Inferior parietal cortex (tissue), 1 donor: ENCODE data around the gene PCP4L1.
"Not testable (repeated sequence)": the region's sequence is repeated elsewhere in the genome, so short reads cannot be mapped to it uniquely, and the experiment has no call there.

Experiments
- DNase-seq: peaks from one replicate; pipeline ENCODE4 v3.0.0-alpha.2; 2016; ENCODE audit errors: extremely low spot score

PCP4L1 gene

DNA sequence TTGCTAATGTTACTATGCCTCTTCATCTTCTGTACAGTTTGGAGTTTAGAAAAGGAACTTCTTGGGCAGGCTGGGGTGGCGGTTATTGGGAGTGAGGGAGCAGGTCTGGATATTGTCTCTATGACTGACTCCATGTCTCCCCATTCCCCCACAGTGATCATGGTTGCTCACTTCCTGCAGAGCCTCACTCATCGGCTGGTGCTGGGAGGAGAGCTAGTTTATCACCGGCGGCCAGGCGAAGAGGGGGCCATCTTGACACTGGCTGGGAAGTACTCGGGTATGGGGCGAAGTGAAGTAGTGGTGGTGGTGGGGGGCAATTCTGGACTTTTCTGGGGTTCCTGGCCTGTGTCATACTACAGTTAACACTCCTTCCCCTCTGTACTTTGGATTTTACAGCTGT lies 30.5 kb upstream of the PCP4L1 start:
- DNase-seq = no peak

DNA sequence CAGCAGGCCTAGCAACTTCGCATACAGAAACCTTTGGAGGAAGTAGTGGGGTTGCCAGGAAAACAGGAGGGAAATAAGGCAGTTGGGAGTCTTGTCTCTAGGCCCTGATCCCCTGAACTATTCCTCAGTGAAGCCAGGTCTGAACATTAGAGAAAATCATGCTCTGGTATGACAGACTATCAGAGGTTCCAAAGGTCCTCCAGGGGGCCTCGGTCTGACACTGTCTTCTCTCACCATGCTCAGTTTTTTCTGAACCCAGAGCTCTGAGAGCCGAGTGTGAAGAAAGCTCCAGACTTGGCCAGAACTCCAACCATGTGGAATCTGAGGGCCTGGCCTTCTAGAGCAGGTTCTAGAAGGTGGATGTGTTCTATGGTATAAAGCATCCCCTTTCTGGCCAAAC lies 28.6 kb upstream of the PCP4L1 start:
- DNase-seq = no peak

DNA sequence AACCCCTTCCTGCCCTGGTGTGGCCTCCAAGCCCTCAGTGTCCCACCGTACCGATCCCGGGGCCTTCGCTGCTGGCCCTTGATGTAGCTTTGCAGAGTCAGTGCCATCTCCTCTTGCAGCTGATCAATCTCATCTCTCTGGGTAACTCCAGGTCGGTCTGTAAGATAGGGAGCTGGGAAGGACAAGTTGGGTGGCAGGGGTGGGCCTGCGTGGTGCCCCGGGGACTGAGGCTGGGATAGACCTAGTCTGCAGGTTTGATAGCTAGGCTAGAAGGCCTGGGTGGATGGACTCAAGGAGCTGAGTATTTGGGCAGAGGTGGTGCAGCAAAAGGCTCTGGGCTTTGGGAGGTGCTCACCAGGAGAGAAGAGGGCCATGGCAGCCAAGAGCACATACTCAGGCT lies 27.8 kb upstream of the PCP4L1 start:
- no peak for DNase-seq

DNA sequence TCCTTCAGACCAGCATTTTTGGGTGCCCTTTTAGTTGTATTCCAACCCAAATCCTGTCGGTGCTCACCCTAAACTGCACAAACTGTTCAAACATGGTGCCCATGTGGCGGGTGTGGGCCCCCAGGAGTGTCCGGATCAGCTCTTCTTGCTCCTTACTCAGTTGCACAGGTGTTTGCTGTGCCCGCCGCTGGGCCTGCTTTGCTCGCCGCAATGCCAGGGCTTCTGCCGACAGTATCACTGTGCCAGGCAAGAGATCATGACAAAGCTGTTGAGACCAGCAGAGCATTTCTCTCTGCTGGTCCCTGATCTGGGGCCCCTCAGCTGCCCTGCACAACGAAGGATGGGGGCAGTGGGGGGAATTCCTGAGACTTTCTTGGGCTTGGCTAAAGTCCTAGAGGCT lies 25.4 kb upstream of the PCP4L1 start:
- DNase-seq = no peak

DNA sequence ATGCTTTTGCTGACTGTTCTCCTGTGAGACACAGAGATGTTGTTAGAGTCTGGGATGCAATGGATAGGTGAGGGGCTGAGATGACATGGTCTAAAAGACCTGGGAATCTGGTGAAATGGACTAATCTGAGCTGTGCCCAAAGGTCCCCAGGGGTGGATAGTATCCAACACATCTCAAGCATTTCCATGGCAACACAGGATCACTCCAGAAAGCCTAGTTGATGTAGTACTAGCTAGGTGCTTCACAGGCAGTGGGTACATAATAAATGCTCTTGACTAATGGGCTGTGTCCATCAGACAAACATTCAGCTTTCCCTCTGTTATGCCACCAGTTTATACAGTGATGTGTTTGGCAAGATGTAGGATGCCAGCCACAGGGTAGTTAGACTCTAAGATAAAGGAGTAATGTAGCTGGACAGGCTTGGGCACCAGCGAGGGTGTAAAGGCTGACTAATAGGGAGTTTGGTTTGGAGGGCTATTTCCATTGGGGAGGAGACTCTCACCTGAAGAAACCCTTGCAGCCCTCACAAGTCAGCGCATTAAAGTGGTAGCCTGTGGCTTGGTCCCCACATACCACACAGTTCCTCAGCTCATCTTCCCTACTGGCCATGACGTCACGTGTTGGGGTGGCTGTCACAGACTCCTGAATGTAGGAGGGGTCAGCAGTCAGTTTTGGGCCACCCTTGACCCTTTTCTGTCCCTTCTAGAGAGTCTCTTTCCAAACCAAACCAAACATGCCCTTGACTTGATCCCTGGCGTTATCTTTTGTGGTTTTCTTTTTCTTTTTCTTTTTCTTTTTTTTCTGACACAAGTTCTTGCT lies 22.4 kb upstream of the PCP4L1 start:
- DNase-seq = no peak

DNA sequence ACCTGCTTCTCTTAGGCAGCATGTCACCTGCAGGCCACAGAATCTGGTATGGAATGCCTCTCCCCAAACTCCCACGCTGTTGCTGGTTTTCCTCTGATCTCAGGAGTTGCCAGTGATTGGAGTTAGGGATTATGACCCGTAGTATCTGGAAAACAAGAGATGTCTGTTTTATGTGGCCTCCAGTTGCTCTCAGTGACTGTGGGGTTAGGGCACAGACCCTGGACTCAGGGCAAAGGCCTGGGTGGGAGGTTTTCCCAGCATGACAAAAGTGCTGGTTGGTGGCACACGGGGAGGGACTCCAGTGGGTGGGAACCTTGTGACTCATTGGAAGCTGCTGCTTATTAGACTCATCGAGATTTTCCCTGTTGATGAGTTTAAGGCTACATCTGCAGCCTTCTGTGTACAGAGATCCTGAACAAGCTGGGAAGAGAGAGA lies 20.5 kb upstream of the PCP4L1 start, which contains the start of gene NR1I3:
NR1I3 (minus strand) TSS at position 165 of the 435 bp plus-strand sequence. CDS start 1,638 bp downstream, outside the sequence.
- DNase-seq = no peak

DNA sequence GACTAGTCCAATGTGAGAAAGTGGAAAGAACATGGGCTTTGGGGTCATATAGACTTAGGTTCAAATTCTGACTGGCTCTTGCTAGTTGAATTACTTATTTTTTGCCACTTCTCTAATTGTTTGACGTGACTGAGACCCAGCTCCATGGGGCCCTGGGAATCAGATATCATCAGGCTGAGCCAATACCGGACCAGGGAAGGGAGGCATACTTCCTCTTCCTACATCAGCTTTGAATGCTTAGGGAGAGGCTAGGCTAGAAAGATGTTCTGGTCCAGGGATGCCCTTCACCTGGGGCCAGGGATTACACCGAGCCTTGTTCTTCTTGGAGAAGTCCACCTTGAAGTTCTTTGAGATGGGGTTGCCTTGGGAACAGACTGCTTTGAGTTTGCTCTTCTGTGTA lies 16.9 kb upstream of the PCP4L1 start:
- no peak for DNase-seq

DNA sequence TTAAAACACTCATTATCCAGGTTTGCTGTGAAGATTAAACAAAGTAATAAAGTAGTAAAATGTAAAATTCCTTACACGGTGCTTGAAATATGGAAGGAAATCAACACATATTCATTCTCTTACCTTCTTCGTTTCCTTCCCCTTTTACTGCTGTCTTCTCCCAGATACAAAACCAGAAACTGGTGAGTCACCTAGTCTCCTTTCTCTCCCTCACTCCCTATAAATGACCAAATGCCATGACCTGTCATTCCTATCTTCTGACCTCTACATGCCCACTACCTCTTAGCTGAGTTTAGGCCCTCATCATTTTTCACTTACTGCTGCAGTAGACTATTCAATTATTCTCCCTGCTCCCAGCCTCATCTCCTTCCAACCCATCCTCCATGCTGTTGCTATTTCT lies 16.2 kb upstream of the PCP4L1 start:
- DNase-seq = no peak

DNA sequence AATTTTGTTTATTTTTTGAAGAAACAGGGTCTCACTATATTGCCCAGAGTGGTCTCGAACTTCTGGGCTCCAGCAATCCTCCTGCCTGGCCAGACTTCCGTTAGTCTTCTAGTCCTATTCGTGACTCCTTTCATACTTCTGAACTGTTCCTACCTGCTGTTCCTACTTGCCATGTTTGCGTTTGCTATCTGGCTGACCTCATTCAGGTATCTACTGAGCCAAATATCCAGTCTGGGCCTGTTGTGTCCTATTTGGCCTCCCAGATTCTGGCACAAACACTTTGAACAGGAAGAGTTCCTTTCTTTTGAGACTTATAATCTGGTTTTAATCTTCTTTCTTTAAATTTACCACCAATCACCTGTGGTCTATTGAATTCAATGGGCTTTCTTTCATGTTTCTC lies 13.7 kb upstream of the PCP4L1 start:
- no peak for DNase-seq

DNA sequence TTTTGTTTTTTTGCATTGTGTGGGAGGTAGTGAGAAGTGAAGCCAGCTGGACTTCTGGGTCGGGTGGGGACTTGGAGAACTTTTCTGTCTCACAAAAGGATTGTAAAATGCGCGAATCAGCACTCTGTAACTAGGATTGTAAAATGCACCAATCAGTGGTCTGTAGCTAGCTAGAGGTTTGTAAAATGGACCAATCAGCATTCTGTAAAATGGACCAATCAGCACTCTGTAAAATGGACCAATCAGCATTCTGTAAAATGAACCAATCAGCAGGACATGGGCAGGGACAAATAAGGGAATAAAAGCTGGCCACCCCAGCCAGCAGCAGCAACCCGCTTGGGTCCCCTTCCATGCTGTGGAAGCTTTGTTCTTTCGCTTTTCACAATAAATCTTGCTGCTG lies 8.4 kb upstream of the PCP4L1 start:
- DNase-seq = not testable (repeated sequence)

DNA sequence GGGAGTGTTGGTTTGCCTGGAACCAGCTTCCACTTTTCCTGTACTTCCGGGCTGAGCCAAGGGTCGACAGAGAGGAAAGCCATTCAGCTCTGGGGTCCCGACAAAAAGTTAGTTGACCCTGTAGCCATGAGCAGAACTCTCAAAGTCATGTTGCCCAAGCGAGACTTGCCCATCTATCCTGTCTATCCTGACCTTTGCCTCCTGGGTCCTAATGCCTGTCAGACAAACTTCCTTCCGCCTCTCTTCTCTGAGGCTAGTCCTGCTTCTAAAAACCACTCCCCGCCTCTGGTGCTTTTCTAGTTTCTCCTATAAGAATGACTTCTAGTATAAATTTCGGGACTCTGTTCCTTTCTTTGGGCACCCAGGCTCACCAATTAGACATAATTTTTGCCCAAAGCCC lies 7.7 kb upstream of the PCP4L1 start:
- no peak for DNase-seq

DNA sequence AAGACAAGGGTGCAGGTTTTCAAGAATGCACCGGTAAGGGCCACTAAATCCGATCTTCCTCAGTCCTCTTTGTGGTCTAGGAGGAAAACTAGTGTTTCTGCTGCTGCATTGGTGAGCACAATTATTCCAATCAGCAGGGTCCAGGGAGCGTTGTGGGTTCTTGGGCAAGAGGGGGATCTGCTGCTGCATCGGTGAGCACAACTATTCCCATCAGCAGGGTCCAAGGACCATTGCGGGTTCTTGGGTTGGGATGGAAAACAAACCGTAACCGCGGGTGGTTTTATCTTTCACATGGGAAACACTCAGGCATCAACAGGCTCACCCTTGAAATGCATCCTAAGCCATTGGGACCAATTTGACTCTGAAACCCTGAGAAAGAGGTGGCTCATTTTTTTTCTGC lies 7.0 kb upstream of the PCP4L1 start:
- DNase-seq = no peak

DNA sequence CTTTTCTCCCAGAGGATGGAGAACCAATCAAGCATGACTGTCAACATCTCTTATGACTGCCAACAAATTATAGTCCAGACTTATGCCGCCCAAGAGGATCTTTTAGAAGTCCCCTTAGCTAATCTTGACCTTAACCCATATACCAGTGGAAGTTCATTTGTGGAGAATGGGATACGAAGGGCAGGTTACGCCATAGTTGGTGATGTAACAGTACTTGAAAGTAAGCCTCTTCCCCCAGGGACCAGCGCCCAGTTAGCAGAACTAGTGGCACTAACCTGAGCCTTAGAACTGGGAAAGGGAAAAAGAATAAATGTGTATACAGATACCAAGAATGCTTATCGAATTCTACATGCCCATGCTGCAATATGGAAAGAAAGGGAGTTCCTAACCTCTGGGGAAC lies 3.2 kb upstream of the PCP4L1 start:
- DNase-seq = not testable (repeated sequence)

DNA sequence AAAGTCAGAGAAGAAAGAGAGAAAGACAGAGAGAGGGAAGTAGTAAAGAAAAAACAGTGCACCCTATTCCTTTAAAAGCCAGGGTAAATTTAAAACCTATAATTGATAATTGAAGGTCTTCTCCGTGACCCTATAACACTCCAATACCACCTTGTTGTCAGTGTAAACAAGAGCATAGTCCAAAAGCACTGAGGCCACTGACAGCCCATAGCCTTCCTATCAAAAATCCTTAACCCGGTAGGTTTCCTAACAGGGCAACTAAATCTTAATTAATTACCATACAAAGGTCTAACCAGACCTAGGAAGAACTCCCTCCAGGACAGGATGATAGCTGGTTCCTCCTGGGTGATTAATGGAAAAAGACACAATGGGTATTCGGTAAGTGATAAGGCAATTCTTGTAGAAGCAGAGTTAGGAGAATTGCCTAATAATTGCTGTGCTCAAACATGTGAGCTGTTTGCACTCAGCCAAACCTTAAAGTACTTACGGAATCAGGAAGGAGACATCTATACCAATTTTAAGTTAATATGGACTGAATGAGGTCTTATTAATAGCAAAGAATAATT lies 2.5 kb upstream of the PCP4L1 start:
- DNase-seq = not testable (repeated sequence)

DNA sequence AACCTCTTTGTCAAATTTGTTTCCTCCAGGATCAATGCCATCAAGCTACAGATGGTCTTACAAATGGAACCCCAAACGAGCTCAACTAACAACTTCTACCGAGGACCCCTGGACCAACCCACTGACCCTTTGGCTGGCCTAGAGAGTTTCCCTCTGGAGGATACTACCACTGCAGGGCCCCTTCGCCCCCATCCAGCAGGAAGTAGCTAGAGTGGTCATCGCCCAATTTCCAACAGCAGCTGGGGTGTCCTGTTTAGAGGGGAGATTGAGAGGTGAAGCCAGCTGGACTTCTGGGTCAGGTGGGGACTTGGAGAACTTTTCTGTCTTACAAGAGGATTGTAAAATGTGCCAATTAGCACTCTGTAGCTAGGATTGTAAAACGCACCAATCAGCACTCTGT lies 1.4 kb upstream of the PCP4L1 start:
- not testable (repeated sequence) for DNase-seq

DNA sequence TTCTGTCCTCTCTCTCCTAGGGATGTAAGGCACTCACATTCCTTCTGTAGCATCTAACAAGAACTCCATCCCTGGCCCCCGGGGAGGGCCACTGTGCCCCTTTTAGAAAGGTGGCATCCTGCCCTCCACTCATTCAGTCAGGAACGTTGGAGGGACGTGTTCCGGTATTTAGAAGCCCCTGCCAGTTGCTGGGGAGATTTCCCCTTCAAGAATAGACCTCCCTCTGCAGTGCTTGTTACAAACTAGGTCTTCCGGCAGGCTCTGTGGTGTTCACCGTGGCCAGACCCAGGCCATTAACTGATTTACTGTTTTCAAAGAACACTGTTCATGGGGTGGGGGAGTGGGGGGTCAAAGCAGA lies 779 bp downstream of the PCP4L1 start:
- DNase-seq = no peak

DNA sequence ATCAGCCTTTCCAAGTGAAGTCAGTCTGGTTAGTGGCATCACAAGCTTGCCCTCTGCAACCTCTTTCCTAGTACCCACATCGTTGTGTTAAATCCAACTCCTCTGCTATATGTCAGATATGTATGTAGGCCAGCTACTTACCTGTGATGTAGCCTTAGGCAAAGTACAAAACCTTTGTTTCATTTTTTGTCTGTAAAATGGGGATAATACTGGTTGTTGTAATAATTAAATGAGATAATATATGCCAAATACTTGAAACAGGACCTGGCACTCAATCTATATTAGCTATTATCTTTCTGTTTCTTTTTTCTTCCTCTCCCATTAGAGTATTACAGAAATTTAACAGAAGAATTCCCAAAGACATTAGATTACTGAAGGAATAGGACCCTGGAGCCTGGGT lies 1.2 kb downstream of the PCP4L1 start:
- DNase-seq = no peak

DNA sequence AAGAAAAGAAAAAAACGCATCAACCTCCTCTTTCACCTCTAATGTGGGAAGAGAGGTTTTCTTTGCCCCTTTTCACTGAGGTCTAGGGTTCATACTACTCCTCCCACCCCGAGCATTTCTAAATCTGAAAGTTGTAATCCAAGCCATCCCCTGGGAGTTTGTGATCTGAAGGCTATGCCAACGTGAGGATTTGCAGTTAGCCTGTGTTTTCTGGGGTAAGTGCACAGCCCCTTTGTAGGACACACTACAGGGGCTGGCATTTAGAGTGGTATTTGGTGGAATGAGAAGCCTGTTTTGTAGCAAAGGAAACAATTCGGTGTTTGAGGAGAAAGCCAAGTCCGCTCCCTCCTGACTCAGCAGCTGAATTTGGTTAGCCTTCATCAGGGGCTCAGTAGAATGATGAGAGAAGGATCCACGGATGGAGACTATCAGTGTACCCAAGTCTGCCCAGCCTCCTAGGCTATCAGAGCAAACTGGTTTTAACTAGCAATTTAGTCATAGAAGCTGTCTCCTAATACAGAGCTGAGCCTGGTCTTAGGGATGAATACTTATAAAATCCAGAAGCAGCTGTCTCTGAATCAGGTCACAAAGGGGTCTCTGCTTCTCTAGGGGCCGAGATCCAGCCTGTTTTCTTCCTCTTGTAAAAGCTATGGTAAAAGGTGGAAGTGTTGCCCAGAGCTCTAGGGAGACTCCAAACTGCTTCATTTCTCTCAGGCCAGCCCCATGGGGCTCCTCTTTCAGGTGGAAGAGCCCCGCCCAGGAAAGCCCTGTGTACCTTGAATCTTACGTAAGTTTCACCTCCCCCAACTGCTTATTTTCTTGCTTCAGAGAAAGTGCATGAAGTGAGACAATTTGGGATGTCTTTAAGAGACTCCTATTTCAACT lies 2.1 kb downstream of the PCP4L1 start:
- no peak for DNase-seq

DNA sequence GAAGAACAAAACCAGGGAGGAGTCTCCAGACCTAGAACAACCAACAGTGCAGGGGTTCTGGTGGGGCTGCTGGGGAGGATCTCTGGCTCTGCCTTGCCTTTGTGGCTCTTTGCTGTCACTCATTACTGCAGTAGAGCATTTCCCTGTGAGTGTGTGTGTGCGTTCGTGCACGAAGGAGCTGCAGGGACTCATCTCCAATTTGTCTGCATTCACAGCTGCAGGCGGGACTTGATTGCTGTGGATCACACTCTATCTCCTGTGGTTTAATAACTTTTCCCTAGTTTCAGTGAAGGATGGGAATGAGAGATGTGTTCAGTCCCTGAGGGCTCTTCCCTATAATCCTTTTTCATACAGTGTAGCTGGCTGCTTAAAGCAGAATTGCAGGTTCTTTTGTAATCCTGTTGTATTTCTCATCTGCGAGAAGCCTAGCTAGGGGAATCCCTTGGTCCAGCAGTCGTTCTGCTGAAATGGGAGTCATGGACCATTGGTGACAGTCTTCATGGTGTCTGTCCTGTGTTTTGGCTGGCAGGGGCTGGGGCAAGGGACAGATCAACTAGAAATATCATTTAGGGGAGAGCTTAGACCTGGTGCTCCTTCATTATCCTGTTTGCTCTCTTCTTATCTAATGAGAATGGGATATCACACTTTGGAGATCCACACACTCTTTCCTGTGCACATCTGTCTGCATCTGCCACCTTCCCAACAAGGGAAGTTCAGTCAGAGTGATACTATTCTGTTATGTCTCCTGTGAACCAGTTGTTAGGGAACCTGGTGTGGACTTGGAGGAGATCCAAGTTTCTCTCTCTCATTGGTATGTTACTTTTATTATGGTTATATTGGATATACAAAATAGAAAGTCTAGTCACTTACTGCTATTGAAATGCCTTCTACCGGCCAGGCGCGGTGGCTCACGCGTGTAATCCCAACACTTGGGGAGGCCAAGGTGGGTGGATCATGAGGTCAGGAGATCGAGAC lies 3.0 kb downstream of the PCP4L1 start:
- no peak for DNase-seq

DNA sequence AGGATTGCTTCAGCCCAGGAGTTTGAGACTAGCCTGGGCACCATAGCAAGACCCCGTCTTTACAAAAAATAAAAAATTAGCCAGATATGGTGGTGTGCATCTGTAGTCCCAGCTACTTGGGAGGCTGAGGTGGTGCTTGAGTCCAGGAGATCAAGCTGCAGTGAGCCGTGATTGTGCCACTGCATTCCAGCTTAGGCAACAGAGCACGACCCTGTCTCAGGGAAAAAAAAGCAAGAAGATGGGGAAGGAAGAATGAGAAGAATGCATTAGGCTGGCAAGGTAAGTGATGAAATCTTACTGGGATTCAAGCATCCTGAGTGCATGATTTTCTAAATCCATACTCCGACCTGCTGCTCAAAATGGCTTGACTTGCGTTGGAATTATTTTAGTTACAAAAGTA lies 6.8 kb downstream of the PCP4L1 start:
- DNase-seq = no peak

DNA sequence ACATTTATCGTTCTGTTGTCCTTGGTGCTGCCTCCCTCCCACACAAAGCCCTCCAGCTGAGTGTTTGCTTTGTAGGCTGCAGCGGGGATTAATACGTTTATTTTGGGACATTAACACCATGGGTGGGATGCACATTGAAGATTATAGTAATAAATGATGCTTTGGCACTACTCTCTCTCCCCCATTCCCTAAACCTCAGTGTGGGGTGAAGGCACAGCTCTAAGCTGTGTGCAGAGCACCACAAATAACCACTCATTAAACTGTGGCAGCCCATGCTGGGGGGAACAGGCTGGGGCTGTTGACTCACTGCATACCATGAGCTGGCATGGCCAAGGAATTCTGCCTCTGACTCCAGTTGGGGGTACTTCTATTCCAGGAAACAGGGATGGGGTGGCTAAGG lies 7.7 kb downstream of the PCP4L1 start:
- DNase-seq = no peak
